Epithelial cell of esophagus (primary cell): ENCODE measurements around the gene INPP4A.
A peak's percentile ranks its signal among the peaks of the same experiment; 100 is the strongest.

Source experiments
- DNase-seq: peaks from one replicate; pipeline ENCODE4 v3.0.0; 2010; ENCODE audit warnings: low read depth
- H3K4me3 ChIP-seq: 2 replicates; pipeline ENCODE4 v1.5.1; 2011; ENCODE audit warnings: mild to moderate bottlenecking, low read length, control low read depth
- TF ChIP-seq, protein P1 (sequence below): IDR thresholded peaks from 2 replicates; pipeline ENCODE4 v1.5.1; 2011; ENCODE audit warnings: low read depth, mild to moderate bottlenecking, low read length, control low read depth, inconsistent platforms; ENCODE audit not compliant: insufficient read depth; ENCODE audit errors: missing control alignments

Gene INPP4A

DNA sequence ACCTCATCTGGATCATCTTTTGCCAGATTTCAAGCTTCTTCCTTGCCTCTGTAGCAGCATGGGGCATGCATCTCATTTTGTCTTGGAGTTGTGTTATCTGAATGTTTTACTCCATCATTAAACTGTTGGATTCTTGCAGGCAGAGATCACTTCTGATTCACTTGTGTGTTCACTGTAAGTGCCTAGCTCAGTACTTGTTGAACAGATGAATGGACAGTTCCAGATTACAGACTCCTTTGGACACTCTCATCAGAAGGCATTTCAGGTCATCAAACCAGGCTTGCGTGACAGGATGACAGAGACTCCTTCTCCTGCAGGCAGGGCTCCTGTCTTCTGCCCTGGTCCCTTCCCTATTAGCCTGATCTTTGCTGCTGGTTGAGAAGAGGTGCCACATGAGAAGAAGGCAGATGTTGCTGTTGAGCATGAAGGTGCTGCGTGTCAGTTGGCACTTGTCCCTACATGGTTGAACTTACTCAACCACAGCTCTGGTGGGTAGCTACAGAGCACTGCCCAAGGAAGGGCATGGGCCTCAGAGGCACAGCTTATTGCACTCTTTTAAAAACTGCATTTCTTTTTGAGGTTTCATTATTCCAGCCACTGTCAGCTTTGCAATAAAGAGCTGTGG is 58.9 kb downstream of the INPP4A start:
- DNase-seq, result no peak
- TF ChIP-seq, protein P1, sequence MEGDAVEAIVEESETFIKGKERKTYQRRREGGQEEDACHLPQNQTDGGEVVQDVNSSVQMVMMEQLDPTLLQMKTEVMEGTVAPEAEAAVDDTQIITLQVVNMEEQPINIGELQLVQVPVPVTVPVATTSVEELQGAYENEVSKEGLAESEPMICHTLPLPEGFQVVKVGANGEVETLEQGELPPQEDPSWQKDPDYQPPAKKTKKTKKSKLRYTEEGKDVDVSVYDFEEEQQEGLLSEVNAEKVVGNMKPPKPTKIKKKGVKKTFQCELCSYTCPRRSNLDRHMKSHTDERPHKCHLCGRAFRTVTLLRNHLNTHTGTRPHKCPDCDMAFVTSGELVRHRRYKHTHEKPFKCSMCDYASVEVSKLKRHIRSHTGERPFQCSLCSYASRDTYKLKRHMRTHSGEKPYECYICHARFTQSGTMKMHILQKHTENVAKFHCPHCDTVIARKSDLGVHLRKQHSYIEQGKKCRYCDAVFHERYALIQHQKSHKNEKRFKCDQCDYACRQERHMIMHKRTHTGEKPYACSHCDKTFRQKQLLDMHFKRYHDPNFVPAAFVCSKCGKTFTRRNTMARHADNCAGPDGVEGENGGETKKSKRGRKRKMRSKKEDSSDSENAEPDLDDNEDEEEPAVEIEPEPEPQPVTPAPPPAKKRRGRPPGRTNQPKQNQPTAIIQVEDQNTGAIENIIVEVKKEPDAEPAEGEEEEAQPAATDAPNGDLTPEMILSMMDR, result no peak
- no peak overlapping the region for H3K4me3 ChIP-seq

DNA sequence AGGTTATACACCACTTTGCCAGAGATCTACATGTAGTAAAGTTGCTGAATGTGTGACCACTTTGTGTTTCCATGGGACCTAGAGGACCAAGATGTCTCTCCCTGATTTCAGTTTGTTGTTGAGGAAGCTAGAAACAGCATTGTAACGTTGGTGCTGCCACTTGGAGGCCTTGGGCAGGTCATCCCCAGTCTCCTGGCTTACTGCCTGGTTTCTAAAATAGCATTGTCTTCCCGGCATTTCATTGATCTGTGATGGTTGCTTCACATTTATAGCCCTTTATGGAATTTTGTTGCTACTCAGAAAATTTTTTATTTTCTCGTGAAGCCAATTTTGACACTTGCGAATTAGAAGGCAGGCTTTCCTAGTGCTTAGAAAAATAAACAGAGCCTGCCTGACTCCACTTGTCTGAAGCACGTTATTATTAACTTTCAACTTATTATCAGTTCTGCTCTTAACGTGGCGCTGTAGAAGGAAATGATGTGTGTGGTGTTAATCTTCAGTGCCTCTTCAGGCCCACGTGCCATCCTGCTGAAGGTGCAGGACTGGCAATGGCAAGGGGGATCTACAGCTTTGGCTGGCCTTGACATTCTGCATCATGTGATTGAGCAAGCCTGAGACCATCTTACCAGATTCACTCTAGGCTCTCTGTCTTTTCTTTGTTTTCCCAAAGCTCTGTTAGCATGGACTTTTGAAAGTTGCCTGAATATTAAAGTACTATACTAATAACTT is 59.9 kb downstream of the INPP4A start:
- TF ChIP-seq, protein P1, result no peak
- no peak overlapping the region for H3K4me3 ChIP-seq
- no peak for DNase-seq

DNA sequence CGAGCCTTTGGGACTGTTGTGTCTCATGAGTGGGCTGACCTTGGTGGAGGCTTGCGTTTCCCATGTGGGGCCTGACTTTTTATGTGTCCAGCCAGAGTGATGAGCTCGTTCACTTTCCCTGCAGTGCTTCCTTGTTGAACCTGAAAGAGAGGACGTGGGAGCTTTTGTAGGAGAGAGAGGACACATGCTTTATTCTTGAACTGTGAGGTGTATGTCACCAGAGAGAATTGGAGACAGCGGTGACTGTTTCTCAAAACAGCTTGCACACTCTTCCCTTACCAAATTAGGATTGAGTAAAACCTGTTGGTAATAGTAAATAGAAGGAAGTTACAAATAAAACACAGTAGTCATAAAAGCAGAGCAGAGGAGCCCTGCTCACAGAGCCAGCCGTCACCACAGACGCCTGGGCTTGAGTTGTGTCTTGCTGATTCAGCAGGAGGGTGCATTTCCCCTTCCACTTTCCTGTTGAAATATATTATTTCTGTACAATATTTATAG is 60.7 kb downstream of the INPP4A start:
- no peak for DNase-seq
- TF ChIP-seq, protein P1, result no peak
- H3K4me3 ChIP-seq, result no peak overlapping the region

DNA sequence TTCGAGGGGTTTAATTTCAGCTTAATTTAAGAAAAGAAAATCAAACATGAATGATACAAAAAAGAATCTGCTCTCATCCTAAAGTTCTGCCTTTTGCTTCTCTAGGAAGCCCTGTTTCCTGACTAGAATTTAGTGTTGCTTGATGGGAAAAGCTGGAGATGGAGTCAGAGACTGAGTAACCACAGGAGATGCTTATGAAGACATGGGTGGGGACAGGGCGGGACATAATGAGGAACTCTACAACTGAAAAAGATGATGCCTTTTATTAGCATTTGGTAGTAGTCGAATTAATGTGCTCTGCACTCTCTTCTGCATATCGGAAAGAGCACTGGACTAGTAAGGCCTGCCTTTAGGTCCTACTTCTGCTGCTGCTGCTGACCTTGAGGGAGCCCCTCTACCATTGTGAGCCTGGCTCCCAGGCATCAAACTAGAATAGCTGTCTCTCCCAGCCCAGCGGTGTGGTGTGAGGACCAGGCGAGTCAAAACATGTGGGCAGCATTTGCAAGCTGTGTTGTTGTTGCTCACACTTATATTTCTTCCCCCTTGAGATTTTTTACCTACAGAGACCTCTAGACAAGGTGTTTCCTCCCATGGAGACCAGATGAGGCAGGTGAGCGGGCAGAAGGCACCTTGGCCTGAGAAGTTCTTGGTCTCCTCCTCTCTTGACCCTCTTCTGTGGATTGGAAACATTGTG is 61.5 kb downstream of the INPP4A start:
- TF ChIP-seq, protein P1, result no peak
- no peak overlapping the region for H3K4me3 ChIP-seq
- peak; percentile 57 for DNase-seq

DNA sequence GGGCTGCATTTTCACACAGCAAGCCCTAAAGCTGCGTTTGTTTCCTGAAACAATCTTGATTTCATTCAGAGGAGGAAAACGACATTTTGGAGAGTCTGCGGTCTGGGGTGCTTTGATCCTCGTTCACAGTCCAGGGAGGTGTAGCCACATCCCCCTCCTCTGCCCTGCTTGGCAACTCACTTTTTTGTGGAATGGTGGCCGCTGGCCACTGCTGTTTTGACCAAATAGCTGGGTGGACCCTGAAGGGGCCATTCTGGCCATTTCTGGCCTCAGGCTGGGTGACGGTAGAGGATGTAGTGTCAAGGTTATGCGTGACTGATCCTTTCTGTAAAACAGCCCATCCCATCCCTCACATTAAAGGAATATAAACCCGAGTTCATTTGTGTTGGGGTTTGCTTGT is 62.2 kb downstream of the INPP4A start:
- H3K4me3 ChIP-seq, result no peak overlapping the region
- no peak for DNase-seq
- TF ChIP-seq, protein P1, result no peak

DNA sequence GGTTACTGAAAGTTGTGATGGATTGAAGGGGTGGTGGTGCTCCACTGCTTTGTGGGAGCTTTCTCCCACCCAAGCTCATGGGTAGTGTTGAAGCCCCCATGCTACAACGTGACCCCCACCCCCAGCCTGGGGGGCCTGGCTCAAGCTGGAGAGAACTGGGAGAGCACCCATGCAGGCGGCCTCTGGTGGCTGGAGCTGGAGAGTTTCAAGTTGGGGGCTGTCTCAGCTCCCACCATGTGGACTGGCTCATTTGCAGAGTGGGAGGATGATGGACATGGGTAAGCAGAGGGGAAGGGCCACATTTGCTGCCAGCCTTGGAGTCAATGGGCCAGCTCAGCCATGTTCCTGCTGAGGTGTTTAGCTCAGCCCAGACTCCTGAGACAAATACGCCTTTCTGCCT is 62.8 kb downstream of the INPP4A start:
- TF ChIP-seq, protein P1, result no peak
- DNase-seq, result no peak
- no peak overlapping the region for H3K4me3 ChIP-seq
